ENCODE measurements around the gene CATSPERZ. TPM values are rescaled to one million over a fixed set of nuclear protein-coding genes. Genes with fewer than 3 reads are reported as not detected.

CATSPERZ gene, protein sequence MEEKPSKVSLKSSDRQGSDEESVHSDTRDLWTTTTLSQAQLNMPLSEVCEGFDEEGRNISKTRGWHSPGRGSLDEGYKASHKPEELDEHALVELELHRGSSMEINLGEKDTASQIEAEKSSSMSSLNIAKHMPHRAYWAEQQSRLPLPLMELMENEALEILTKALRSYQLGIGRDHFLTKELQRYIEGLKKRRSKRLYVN
- total RNA-seq (2014; rRNA removed; shearing (Covaris generic)): not detected in 2 replicates

GRCh38 chr11:64299847-64300648 lies at the start of gene CATSPERZ:
TSS of gene CATSPERZ (plus strand) at chr11:64300358. CDS start at chr11:64300411, 53 bp downstream.
- no peak for DNase-seq (ENCODE audit: low spot score)

- DNase-seq (ENCODE audit: low spot score): no peak
Measured at GRCh38 chr11:64250415-64251015, 49.6 kb upstream of the CATSPERZ start.

GRCh38 chr11:64251016-64251752 lies 49.0 kb upstream of the CATSPERZ start, which contains the start of gene PLCB3:
TSS of gene PLCB3 (plus strand) at chr11:64251530. CDS start at chr11:64251650, 120 bp downstream.
- no peak for DNase-seq (ENCODE audit: low spot score)

DNA sequence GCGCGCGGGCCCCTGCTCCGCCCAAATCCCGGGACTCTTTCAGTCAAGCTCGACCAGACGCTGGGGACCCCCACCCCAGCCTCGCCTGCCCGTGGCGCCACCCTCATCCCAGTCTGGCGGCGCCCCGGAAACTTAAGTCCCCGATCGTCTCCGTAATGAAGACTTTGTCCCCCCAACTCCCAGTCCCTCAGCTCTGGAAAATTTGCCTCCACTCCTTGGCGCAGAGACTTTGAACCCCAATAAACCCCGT lies 48.5 kb upstream of the CATSPERZ start:
- no peak for DNase-seq (ENCODE audit: low spot score)

GRCh38 chr11:64252003-64252872 lies 47.9 kb upstream of the CATSPERZ start:
- DNase-seq (ENCODE audit: low spot score): no peak

DNA sequence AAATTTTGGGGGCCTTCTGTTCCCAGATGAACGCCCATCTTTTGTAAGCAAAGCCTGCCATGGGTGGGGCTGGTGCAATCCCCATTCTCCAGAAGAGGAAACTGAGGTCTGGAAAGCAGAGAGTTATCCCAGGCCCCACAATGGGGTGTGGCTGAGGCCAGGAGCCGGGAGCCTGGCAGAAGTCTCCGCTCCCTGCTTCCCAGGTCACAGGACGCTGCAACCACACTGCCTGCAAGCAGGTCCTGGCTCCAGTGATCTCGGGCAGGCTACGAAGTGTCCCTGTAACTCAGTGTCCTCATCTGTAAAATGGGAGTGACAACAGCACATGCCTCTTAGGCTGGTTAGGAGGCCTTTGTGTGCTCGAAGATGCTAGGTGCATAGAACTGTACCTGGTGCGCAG lies 47.1 kb upstream of the CATSPERZ start:
- DNase-seq (ENCODE audit: low spot score): no peak

DNA sequence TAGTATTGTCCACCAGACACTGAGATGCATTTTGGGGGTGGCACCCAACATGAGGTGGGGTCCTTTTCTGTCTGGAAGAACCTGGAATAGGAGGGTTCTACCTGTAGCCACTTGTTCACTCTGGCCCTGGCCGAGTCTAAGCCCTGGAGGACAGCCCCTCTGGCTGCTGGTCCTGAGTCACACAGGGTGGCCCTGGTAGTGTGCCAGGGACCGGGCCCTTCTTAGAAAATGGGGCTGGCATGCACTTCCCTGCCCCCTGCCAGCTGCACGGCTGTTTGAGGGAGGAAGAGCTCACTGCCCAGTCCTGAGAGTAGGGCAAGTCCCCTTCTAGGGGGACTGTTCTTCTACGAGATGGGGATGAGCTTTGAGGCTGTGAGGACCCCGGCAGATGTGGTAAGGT lies 46.7 kb upstream of the CATSPERZ start:
- DNase-seq (ENCODE audit: low spot score): no peak

- no peak for DNase-seq (ENCODE audit: low spot score)
Measured at GRCh38 chr11:64254326-64254725, 45.8 kb upstream of the CATSPERZ start.

DNA sequence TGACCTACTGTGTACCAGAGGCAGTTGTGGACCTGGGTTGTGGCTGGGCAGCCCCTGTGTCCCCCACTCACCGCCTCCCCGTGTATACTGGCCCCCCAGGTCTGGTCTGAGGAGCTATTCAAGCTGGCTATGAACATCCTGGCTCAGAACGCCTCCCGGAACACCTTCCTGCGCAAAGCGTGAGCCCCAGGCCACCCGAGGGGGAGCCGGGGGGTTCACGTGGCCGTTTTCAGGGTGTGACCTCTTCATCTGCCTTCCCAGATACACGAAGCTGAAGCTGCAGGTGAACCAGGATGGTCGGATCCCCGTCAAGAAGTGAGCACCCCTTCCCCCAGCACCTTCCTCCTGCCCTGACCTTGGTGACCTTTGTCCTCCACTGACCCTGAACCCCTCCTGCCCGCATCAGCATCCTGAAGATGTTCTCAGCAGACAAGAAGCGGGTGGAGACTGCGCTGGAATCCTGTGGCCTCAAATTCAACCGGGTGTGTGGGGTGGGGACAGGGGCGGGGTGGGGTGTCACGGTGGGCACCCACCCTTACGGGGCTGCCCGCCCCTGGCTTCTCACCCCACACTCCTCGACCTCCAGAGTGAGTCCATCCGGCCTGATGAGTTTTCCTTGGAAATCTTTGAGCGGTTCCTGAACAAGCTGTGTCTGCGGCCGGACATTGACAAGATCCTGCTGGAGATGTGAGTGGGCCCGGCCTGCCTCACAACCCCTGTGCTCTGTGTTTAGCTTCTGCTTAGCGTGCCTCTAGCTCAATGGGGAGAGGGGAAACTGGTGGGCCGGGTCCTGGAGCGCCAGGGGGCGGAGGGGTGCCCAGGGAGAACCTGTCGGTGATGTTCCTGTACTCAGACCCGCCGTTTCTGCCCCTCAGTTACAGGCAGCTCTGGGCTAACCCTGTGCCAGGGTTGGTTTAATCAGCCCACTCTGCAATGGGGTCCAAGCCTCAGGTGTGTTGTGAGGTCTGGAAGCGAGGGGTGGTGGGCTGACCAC lies 44.7 kb upstream of the CATSPERZ start:
- DNase-seq (ENCODE audit: low spot score): no peak

- DNase-seq (ENCODE audit: low spot score): no peak
Measured at GRCh38 chr11:64256300-64256699, 43.9 kb upstream of the CATSPERZ start.

DNA sequence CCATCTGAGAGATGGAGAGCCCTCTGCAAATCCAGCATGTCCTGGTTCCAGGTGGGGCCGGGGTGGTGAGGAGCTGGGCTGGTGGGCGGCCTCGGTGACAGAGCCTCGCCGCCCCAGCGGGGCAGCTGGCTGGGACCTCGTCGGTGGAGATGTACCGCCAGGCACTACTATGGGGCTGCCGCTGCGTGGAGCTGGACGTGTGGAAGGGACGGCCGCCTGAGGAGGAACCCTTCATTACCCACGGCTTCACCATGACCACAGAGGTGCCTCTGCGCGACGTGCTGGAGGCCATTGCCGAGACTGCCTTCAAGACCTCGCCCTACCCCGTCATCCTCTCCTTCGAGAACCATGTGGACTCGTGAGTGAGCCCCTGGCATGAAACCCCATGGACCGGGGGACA lies 41.8 kb upstream of the CATSPERZ start:
- no peak for DNase-seq (ENCODE audit: low spot score)

- DNase-seq (ENCODE audit: low spot score): no peak
Measured at GRCh38 chr11:64258946-64259532, 41.1 kb upstream of the CATSPERZ start.

GRCh38 chr11:64259533-64260067 lies 40.6 kb upstream of the CATSPERZ start:
- DNase-seq (ENCODE audit: low spot score): no peak

- DNase-seq (ENCODE audit: low spot score): no peak
Measured at GRCh38 chr11:64260147-64260708, 39.9 kb upstream of the CATSPERZ start.

GRCh38 chr11:64261556-64262080 lies 38.5 kb upstream of the CATSPERZ start:
- no peak for DNase-seq (ENCODE audit: low spot score)

DNA sequence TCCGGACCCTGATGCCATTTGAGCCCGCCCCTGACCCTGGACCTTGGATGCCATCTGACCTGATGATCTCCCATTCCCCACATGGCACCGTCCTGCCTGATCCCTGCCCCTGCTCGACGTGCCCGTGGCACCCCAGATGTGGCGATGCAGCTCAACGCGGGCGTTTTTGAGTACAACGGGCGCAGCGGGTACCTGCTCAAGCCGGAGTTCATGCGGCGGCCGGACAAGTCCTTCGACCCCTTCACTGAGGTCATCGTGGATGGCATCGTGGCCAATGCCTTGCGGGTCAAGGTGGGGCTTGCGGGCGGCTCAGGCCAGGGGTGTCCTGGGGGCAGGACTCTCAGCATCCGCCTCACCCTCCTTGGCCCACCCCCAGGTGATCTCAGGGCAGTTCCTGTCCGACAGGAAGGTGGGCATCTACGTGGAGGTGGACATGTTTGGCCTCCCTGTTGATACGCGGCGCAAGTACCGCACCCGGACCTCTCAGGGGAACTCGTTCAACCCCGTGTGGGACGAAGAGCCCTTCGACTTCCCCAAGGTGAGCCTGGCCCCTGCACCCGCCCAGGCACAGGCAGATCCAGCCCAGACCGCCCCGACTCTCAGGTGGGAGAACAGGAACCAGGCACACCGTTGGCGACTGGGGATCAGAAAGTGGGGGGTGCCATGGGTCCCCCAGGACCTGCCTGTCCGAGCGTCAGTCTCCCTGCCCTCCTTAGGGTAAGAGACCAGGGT lies 37.7 kb upstream of the CATSPERZ start:
- no peak for DNase-seq (ENCODE audit: low spot score)

DNA sequence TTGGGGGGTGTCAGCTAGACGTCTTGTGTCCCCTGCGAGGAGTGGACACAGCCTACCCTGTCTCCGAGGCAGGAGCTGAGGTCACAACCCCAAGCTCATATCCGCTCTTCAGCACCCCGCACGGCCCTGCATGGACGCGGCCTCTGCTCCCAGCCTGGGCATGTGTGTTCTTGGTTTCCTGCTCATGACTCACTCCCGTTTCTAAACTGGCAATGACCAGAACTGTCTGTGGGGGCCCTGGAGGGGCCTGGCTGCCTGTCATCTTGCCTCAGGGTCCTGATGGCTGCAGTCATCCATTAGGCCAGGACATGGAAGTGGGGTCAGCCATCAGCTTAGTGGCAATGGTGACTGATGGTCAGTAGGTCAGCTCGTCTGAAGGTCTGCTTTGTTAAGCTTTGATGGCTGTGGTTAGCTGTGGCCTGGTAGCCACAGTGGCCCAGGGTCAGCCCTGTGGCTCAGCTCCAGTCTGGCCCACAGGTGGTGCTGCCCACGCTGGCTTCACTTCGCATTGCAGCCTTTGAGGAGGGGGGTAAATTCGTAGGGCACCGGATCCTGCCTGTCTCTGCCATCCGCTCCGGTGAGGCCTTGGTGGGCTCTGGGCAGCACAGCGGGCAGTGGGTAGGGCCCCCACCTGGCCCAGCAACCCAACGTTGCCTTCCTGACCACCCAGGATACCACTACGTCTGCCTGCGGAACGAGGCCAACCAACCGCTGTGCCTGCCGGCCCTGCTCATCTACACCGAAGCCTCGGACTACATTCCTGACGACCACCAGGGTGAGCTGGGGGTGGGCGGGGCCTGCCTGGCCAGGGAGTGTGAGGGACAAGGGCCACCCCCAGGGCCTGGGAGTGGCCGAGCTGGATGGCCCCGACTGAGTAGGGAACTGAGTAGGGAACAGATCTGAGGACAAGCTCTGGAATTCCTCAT lies 36.9 kb upstream of the CATSPERZ start:
- no peak for DNase-seq (ENCODE audit: low spot score)

All from H4 (cell line).